Natural killer cell (primary cell): ENCODE measurements around the gene NPNT. TPM values are rescaled to one million over a fixed set of nuclear protein-coding genes. Genes with fewer than 3 reads are reported as not detected.

Source experiments
- ATAC-seq, 3 donors: fragments of 150-1000 bp in 2 of 3; fragments of 200-7000 bp in 1 of 3; cut with Tn5 transposase; 1 replicate in 1 of 3; 2 replicates in 2 of 3; pipeline ENCODE4 v1.10.0; 2021; ENCODE audit warnings: mild to moderate bottlenecking in 2 of 3, moderate library complexity in 2 of 3
- DNase-seq, 2 donors: peaks; one replicate each; pipeline versions ENCODE4 v3.0.0 to v3.0.0-alpha.2; 2013 to 2021; ENCODE audit warnings: mixed read lengths in 1 of 2
- H3K27ac ChIP-seq: one replicate; pipeline ENCODE4 v1.5.1; 2013; ENCODE audit warnings: mild to moderate bottlenecking, low read length
- H3K27me3 ChIP-seq: one replicate; pipeline ENCODE4 v1.6.1; 2013; ENCODE audit warnings: low read length; ENCODE audit not compliant: control insufficient read depth, insufficient read depth
- H3K36me3 ChIP-seq: one replicate; pipeline ENCODE4 v1.6.1; 2013; ENCODE audit warnings: low read length; ENCODE audit not compliant: control insufficient read depth, insufficient read depth
- H3K4me1 ChIP-seq: one replicate; pipeline ENCODE4 v1.6.1; 2013; ENCODE audit warnings: low read length; ENCODE audit not compliant: control insufficient read depth, insufficient read depth
- H3K4me3 ChIP-seq: one replicate; pipeline ENCODE4 v1.5.1; 2013; ENCODE audit warnings: low read length
- H3K9me3 ChIP-seq: one replicate; pipeline ENCODE4 v1.6.1; 2013; ENCODE audit warnings: low read length; ENCODE audit not compliant: control insufficient read depth, insufficient read depth
- H3K27ac Mint-ChIP-seq, 2 donors: one replicate each; pipeline ENCODE4 v1.8.0; 2022; ENCODE audit warnings: mild to moderate bottlenecking in 2 of 2, mixed read lengths in 2 of 2, moderate library complexity in 1 of 2
- H3K27me3 Mint-ChIP-seq, 2 donors: one replicate each; pipeline ENCODE4 v1.8.0; 2022; ENCODE audit warnings: low read depth in 2 of 2, mixed read lengths in 2 of 2
- H3K36me3 Mint-ChIP-seq: one replicate; pipeline ENCODE4 v1.8.0; 2022; ENCODE audit warnings: mixed read lengths
- H3K4me1 Mint-ChIP-seq, 2 donors: one replicate each; pipeline ENCODE4 v1.8.0; 2022; ENCODE audit warnings: mixed read lengths in 2 of 2
- H3K4me3 Mint-ChIP-seq: one replicate; pipeline ENCODE4 v1.8.0; 2022; ENCODE audit warnings: mild to moderate bottlenecking, moderate library complexity, mixed read lengths
- H3K9me3 Mint-ChIP-seq, 2 donors: one replicate each; pipeline ENCODE4 v1.8.0; 2022; ENCODE audit warnings: mixed read lengths in 2 of 2
- WGBS: methylation state at CpG from one replicate; pipeline ENCODE4 v1.1.7; 2013; ENCODE audit warnings: missing lambda C conversion rate; ENCODE audit not compliant: insufficient coverage; 5-methylcytosine and 5-hydroxymethylcytosine counted together
- intact Hi-C: fragments of 100-400 bp; cut with micrococcal nuclease; formaldehyde crosslinking; loops from one replicate; pipeline ENCODE4 v1.14.2; 2022
- total RNA-seq, 4 donors: library from RNA; stranded (reverse); fragments of 120-200 nt in 1 of 4; gene quantifications; one replicate each; pipeline versions ENCODE4 v1.2.3 to v1.2.4, GENCODE V29; 2013 to 2022
- TF ChIP-seq, protein P1 (sequence below): fragments of 200-600 bp; IDR thresholded peaks from one replicate; pipeline ENCODE4 v1.8.0; 2022; ENCODE audit warnings: antibody characterized with exemption

Gene NPNT
- total RNA-seq, 3 donors from 2014 or later (not counting 1 experiment from before 2014, with no cell fraction given) = not detected

GRCh38 chr4:105952591-105952990 lies 57.3 kb downstream of the NPNT start:
- peaks cover 4 to 5% of the 10 kb centered on the region in 2 donors for H3K9me3 Mint-ChIP-seq
- no peaks in the 10 kb centered on the region for H3K27me3 ChIP-seq
- H3K4me1 Mint-ChIP-seq = no peaks in the 10 kb centered on the region

GRCh38 chr4:105956569-105956968 lies 61.3 kb downstream of the NPNT start:
- no peaks in the 10 kb centered on the region for H3K27me3 Mint-ChIP-seq
- no peaks in the 10 kb centered on the region for H3K4me1 Mint-ChIP-seq
- TF ChIP-seq, protein P1, sequence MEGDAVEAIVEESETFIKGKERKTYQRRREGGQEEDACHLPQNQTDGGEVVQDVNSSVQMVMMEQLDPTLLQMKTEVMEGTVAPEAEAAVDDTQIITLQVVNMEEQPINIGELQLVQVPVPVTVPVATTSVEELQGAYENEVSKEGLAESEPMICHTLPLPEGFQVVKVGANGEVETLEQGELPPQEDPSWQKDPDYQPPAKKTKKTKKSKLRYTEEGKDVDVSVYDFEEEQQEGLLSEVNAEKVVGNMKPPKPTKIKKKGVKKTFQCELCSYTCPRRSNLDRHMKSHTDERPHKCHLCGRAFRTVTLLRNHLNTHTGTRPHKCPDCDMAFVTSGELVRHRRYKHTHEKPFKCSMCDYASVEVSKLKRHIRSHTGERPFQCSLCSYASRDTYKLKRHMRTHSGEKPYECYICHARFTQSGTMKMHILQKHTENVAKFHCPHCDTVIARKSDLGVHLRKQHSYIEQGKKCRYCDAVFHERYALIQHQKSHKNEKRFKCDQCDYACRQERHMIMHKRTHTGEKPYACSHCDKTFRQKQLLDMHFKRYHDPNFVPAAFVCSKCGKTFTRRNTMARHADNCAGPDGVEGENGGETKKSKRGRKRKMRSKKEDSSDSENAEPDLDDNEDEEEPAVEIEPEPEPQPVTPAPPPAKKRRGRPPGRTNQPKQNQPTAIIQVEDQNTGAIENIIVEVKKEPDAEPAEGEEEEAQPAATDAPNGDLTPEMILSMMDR = no peak
- H3K4me1 ChIP-seq = no peaks in the 10 kb centered on the region
- DNase-seq = no peak
- 83% methylated on average over 3 of the region's 4 CpGs for WGBS
- H3K9me3 Mint-ChIP-seq = peaks cover 4% of the 10 kb centered on the region in 2 donors
- H3K36me3 Mint-ChIP-seq = no peaks in the 10 kb centered on the region
- intact Hi-C loops = no loop called here
- H3K27me3 ChIP-seq = no peaks in the 10 kb centered on the region
- no peak overlapping the region for H3K4me3 Mint-ChIP-seq
- H3K36me3 ChIP-seq = no peaks in the 10 kb centered on the region
- no peak overlapping the region for H3K27ac Mint-ChIP-seq
- no peaks in the 10 kb centered on the region for H3K9me3 ChIP-seq
- H3K27ac ChIP-seq = no peak overlapping the region
- ATAC-seq = no peak
- no peak overlapping the region for H3K4me3 ChIP-seq

More at GRCh38 chr4:105952591-105952990, 57.3 kb downstream of the NPNT start:
- Histone ChIP-seq H3K4me1 (no peaks in the 10 kb centered on the region), H3K9me3 (no peaks in the 10 kb centered on the region), H3K4me3 (no peak overlapping the region), H3K36me3 (no peaks in the 10 kb centered on the region), H3K27ac (no peak overlapping the region)
- ATAC-seq = no peak
- DNase-seq = no peak
- intact Hi-C loops = no loop called here
- Mint-ChIP-seq H3K4me3 (no peak overlapping the region), H3K27ac (no peak overlapping the region), H3K36me3 (no peaks in the 10 kb centered on the region), H3K27me3 (no peaks in the 10 kb centered on the region)
- TF ChIP-seq, protein P1 = no peak
- WGBS = 80% methylated on average over 3 of the region's 3 CpGs

- no peak overlapping the region for H3K4me3 Mint-ChIP-seq
- H3K4me1 Mint-ChIP-seq = no peaks in the 10 kb centered on the region
- H3K9me3 Mint-ChIP-seq = peaks cover 4 to 7% of the 10 kb centered on the region in 2 donors
- TF ChIP-seq, protein P1 = no peak
- no peaks in the 10 kb centered on the region for H3K36me3 Mint-ChIP-seq
- ATAC-seq (no peak), DNase-seq (no peak)
- WGBS = 88% methylated on average over 3 of the region's 4 CpGs
- Histone ChIP-seq H3K4me1 (no peaks in the 10 kb centered on the region), H3K36me3 (no peaks in the 10 kb centered on the region), H3K9me3 (no peaks in the 10 kb centered on the region), H3K27me3 (no peaks in the 10 kb centered on the region), H3K27ac (no peak overlapping the region), H3K4me3 (no peak overlapping the region)
- no peak overlapping the region for H3K27ac Mint-ChIP-seq
- H3K27me3 Mint-ChIP-seq = no peaks in the 10 kb centered on the region
- intact Hi-C loops = no loop called here
These were observed 62.4 kb downstream of the NPNT start for GRCh38 chr4:105957680-105958079.
